A549 treated with CORT108297 at 1 μM for 4 hours (cell line): ENCODE results near the gene RPL19. TPM values are rescaled to one million over a fixed set of nuclear protein-coding genes. Genes with fewer than 3 reads are reported as not detected.

Experiments
- total RNA-seq: library from RNA; stranded (reverse); fragments of 200-300 nt; extraction: Qiagen RNA extraction; gene quantifications from 5 replicates; pipeline ENCODE4 v1.2.3, GENCODE V29; 2022

RPL19 gene
- 3,739 to 4,126 TPM (median 4,064 TPM) in 5 replicates for total RNA-seq

GRCh38 chr17:39200070-39200879 is at the start of gene RPL19:
Gene RPL19 (plus strand): TSS chr17:39200283. CDS start chr17:39200345, 62 bp downstream.

GRCh38 chr17:39151150-39151942 is 48.7 kb upstream of the RPL19 start, which contains the start of gene PLXDC1:
Gene PLXDC1 (minus strand): TSS chr17:39151637. CDS start chr17:39151437, 200 bp downstream.

GRCh38 chr17:39165841-39166349 is 34.2 kb upstream of the RPL19 start, which contains the start of gene ARL5C:
Gene ARL5C (minus strand): TSS chr17:39166161. CDS start chr17:39165760, 401 bp downstream.

GRCh38 chr17:39197380-39198185 is 2.5 kb upstream of the RPL19 start, which contains the start of gene CACNB1:
Gene CACNB1 (minus strand): TSS chr17:39197669. CDS start chr17:39197495, 174 bp downstream.

GRCh38 chr17:39225308-39225958 is 25.4 kb downstream of the RPL19 start, which contains the start of gene STAC2:
Gene STAC2 (minus strand): TSS chr17:39225945. CDS start chr17:39225502, 443 bp downstream.

Other genes starting within 250 kb of the RPL19 start
- gene FBXO47, start 232.9 kb upstream of the RPL19 start, total RNA-seq: not detected in 5 replicates
- gene PLXDC1, start 48.6 kb upstream of the RPL19 start, total RNA-seq: 0.09 to 0.41 TPM (median 0.27 TPM) in 5 replicates
- not detected in 5 replicates for gene ARL5C, start 34.1 kb upstream of the RPL19 start, total RNA-seq
- gene CACNB1, start 2.6 kb upstream of the RPL19 start, total RNA-seq: 3.8 to 6.6 TPM (median 5.8 TPM) in 5 replicates
- 0.25 to 0.40 TPM (median 0.38 TPM) in 5 replicates for gene STAC2, start 25.7 kb downstream of the RPL19 start, total RNA-seq
- 6.5 to 9.1 TPM (median 8.7 TPM) in 5 replicates for gene FBXL20, start 201.3 kb downstream of the RPL19 start, total RNA-seq